Measurements from ENCODE around the gene TSPAN16. TPM values are rescaled to one million over a fixed set of nuclear protein-coding genes. Genes with fewer than 3 reads are reported as not detected.

TSPAN16 gene
- total and polyA plus RNA-seq, 10 donors: not detected

DNA sequence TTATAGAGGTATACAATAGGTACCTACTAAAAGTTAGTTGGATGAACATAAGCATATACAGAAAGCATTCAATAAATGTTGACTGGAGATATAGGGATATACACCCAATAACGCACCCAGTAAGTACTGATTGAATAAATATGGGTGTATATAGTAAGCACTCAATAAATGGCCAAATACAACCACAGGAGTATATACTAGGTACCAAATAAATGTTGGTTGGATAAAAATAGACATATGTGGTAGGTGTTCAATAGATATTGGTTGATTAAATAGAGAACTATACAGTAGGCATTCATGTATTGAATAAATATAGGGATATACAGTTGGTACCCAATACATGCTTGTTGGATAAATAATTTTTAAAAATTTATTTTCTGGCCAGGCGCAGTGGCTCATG is 47.1 kb upstream of the TSPAN16 start:
- WGBS, 5 donors: 86 to 97% (median 92%) methylated on average over 2 of the region's 2 CpGs
- H3K4me1 ChIP-seq: peaks cover 0 to 47% (median 28%) of the 10 kb centered on the region in 6 donors
- peak overlapping the region in 4 of 8 donors; percentile 20 to 67 (median 54) for H3K27ac ChIP-seq
- DNase-seq: no peak
- TF ChIP-seq, protein P1, sequence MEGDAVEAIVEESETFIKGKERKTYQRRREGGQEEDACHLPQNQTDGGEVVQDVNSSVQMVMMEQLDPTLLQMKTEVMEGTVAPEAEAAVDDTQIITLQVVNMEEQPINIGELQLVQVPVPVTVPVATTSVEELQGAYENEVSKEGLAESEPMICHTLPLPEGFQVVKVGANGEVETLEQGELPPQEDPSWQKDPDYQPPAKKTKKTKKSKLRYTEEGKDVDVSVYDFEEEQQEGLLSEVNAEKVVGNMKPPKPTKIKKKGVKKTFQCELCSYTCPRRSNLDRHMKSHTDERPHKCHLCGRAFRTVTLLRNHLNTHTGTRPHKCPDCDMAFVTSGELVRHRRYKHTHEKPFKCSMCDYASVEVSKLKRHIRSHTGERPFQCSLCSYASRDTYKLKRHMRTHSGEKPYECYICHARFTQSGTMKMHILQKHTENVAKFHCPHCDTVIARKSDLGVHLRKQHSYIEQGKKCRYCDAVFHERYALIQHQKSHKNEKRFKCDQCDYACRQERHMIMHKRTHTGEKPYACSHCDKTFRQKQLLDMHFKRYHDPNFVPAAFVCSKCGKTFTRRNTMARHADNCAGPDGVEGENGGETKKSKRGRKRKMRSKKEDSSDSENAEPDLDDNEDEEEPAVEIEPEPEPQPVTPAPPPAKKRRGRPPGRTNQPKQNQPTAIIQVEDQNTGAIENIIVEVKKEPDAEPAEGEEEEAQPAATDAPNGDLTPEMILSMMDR (IDR thresholded peaks at IDR 0.05 in 8 of 11, conservative IDR thresholded peaks at IDR 0.05 in 3 of 11): no peak
- TF ChIP-seq POLR2AphosphoS5 (IDR thresholded peaks at IDR 0.05): no peak
- H3K36me3 ChIP-seq: peaks cover 0 to 53% (median 7%) of the 10 kb centered on the region in 6 donors
- H3K4me3 ChIP-seq: no peak overlapping the region
- no peaks in the 10 kb centered on the region for H3K9me3 ChIP-seq
- intact Hi-C loops (cut with DNase I; ENCODE audit: low total_unique reads): no loop called here
- H3K27me3 ChIP-seq (replicated peaks in 1 of 7): no peaks in the 10 kb centered on the region

DNA sequence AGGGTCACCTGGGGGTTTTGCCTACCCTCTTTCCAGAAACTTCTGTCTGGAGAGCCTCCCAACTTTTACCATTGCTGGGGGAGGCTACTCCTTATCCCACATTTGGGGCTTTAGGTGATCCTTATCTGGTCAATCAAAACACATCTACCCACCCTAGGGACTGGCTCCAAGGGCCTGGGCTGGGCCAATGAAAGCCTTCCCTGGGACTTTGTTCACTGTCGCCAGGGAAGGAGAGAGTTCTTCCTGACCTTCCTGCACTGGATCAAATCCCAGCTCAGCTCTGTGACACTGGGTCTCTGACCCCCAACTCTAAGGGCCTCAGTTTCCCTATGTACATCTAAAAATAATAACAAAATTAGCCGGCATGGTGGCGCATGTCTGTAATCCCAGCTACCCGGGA is 44.7 kb upstream of the TSPAN16 start:
- H3K27me3 ChIP-seq (replicated peaks in 1 of 7): no peaks in the 10 kb centered on the region
- intact Hi-C loops (cut with DNase I; ENCODE audit: low total_unique reads): no loop called here
- H3K4me3 ChIP-seq: no peak overlapping the region
- H3K27ac ChIP-seq: peak overlapping the region in 2 of 8 donors; percentile 14 to 64
- H3K9me3 ChIP-seq: no peaks in the 10 kb centered on the region
- peaks cover 3 to 62% (median 34%) of the 10 kb centered on the region in 6 donors for H3K4me1 ChIP-seq
- DNase-seq: no peak
- 91 to 98% (median 96%) methylated on average over 4 of the region's 4 CpGs for WGBS, 5 donors
- peaks cover 0 to 53% (median 7%) of the 10 kb centered on the region in 6 donors for H3K36me3 ChIP-seq
- TF ChIP-seq POLR2A (IDR thresholded peaks at IDR 0.05) (no peak), POLR2AphosphoS5 (IDR thresholded peaks at IDR 0.05) (no peak)
- TF ChIP-seq, protein P1 (IDR thresholded peaks at IDR 0.05 in 8 of 11, conservative IDR thresholded peaks at IDR 0.05 in 3 of 11): no peak

DNA sequence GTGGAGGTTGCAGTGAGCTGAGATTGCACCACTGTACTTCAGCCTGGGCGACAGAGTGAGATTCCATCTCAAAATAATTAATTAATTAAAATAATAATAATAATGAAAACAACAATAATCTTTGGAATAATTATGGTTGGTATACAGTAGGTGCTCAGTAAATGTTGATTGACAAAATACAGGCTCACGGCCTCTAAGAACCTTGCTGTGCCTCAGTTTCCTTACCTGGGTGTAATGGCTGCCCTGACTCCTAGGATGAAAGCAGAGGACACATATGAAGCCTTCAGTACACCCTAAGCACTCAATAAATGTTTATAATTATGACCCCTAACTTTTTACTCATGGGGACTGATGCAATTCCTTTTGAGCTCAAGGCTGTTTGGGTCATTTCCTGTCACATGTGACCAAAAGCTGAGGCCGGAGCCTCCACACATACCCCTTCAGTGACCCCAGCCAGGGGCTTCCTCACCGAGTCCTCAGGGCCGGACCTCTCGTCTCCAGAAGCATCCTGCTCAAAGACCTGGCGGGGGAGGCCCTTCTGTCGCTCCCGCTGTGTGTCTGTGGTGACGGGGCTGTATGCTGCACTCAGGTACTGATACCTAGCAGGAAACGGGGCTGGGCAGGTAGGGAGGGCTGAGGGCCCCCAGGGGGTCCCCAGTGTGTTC is 44.2 kb upstream of the TSPAN16 start:
- H3K4me1 ChIP-seq: peaks cover 6 to 61% (median 38%) of the 10 kb centered on the region in 6 donors
- 56 to 77% (median 66%) methylated on average over 9 to 11 of the region's 11 CpGs for WGBS, 5 donors
- H3K4me3 ChIP-seq: no peak overlapping the region
- no peak for DNase-seq
- H3K9me3 ChIP-seq: no peaks in the 10 kb centered on the region
- peak overlapping the region in 4 of 8 donors; percentile 34 to 69 (median 54) for H3K27ac ChIP-seq
- intact Hi-C loops (cut with DNase I; ENCODE audit: low total_unique reads): no loop called here
- no peaks in the 10 kb centered on the region for H3K27me3 ChIP-seq (replicated peaks in 1 of 7)
- TF ChIP-seq POLR2AphosphoS5 (IDR thresholded peaks at IDR 0.05) (peak; percentile 30 to 38 (median 35)), POLR2A (IDR thresholded peaks at IDR 0.05) (no peak)
- TF ChIP-seq, protein P1 (IDR thresholded peaks at IDR 0.05 in 8 of 11, conservative IDR thresholded peaks at IDR 0.05 in 3 of 11): no peak
- H3K36me3 ChIP-seq: peaks cover 0 to 53% (median 7%) of the 10 kb centered on the region in 6 donors

DNA sequence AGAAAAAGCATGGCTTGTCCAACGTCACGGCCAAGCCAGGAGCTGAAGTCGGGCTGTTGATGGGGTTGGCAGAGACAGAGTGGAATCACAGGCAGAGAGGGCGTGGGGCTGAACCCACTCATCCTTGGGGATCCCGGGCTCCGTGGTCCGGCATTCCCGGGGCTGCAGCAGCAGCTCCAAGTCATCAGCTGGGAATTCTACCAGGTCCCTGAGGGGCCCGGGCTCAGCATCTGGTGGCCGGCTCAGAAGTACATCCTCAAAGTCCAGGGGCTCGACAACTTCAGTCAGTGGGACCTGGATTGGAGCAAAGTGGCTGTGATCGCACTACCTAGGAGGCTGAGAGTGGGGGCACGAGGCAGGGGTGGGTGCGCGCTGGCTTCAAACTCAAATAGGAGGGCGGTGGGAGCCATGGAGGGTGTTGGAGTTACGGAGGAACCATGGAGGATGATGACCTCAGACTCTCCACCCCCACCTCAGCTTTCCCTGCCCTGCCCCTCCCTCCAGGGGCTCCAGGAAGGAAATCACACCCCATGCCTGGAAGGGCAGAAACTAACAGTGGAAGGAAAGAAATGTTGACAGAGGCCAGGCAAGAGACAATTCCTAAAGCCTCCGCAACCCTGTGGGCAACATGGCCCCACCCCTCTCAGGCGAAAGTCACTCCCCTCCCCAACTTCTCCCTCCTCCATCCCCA is 43.1 kb upstream of the TSPAN16 start:
- WGBS, 5 donors: 80 to 86% (median 81%) methylated on average over 19 of the region's 19 CpGs
- DNase-seq: no peak
- Histone ChIP-seq H3K36me3 (peaks cover 0 to 48% (median 7%) of the 10 kb centered on the region in 6 donors), H3K4me1 (peaks cover 6 to 51% (median 29%) of the 10 kb centered on the region in 6 donors), H3K9me3 (no peaks in the 10 kb centered on the region), H3K27me3 (replicated peaks in 1 of 7) (no peaks in the 10 kb centered on the region), H3K27ac (peak overlapping the region in 6 of 8 donors; percentile 27 to 69 (median 48)), H3K4me3 (no peak overlapping the region)
- intact Hi-C loops (cut with DNase I; ENCODE audit: low total_unique reads): no loop called here
- peak in 1 of 3 donors; percentile 18 for TF ChIP-seq POLR2AphosphoS5 (IDR thresholded peaks at IDR 0.05)
- no peak for TF ChIP-seq POLR2A (IDR thresholded peaks at IDR 0.05)
- TF ChIP-seq, protein P1 (IDR thresholded peaks at IDR 0.05 in 8 of 11, conservative IDR thresholded peaks at IDR 0.05 in 3 of 11): no peak

All from spleen (tissue), 11 donors.